Vagina (tissue), 2 donors: ENCODE results near the gene TMEM14C.

ENCODE experiments used
- POLR2A ChIP-seq, 2 donors: fragments of 450-650 bp; IDR thresholded peaks; one replicate each; pipeline ENCODE4 v1.6.1; 2017; ENCODE audit warnings: antibody characterized with exemption in 2 of 2, mild to moderate bottlenecking in 2 of 2, moderate library complexity in 2 of 2
- TF ChIP-seq, protein P1 (sequence below), 3 experiments: fragments of 450-650 bp in 2 of 3; fragments of 200-600 bp in 1 of 3; sonication (generic) in 1 of 3; IDR thresholded peaks; one replicate each; pipeline ENCODE4 v1.5.1; 2017 to 2019; ENCODE audit warnings: antibody characterized with exemption in 3 of 3, mild to moderate bottlenecking in 2 of 3, moderate library complexity in 2 of 3

DNA sequence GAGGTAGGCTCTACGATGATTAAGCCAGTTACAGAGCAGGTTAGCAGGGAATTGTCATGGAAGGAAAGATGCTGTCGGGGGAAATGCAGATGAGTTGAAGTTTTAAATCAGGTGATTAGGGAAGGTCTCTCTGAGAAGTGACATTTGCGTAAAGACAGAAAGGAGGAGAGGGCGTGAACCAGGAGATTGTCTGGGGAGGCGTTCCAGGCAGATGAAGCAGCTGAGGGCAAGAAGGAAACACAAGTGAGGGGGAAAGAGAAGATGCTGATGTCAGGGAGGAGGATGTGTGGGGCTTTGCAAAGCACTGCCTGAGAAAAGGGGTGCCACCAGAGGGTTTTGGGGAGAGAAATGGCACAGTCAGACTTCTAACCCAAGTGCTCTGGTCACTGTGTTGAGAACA is 22.2 kb downstream of the TMEM14C start:
- TF ChIP-seq, protein P1, sequence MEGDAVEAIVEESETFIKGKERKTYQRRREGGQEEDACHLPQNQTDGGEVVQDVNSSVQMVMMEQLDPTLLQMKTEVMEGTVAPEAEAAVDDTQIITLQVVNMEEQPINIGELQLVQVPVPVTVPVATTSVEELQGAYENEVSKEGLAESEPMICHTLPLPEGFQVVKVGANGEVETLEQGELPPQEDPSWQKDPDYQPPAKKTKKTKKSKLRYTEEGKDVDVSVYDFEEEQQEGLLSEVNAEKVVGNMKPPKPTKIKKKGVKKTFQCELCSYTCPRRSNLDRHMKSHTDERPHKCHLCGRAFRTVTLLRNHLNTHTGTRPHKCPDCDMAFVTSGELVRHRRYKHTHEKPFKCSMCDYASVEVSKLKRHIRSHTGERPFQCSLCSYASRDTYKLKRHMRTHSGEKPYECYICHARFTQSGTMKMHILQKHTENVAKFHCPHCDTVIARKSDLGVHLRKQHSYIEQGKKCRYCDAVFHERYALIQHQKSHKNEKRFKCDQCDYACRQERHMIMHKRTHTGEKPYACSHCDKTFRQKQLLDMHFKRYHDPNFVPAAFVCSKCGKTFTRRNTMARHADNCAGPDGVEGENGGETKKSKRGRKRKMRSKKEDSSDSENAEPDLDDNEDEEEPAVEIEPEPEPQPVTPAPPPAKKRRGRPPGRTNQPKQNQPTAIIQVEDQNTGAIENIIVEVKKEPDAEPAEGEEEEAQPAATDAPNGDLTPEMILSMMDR (IDR thresholded peaks at IDR 0.05): no peak
- no peak for TF ChIP-seq POLR2A (IDR thresholded peaks at IDR 0.05)
